ENCODE measurements around the gene EGFL7.

DNA sequence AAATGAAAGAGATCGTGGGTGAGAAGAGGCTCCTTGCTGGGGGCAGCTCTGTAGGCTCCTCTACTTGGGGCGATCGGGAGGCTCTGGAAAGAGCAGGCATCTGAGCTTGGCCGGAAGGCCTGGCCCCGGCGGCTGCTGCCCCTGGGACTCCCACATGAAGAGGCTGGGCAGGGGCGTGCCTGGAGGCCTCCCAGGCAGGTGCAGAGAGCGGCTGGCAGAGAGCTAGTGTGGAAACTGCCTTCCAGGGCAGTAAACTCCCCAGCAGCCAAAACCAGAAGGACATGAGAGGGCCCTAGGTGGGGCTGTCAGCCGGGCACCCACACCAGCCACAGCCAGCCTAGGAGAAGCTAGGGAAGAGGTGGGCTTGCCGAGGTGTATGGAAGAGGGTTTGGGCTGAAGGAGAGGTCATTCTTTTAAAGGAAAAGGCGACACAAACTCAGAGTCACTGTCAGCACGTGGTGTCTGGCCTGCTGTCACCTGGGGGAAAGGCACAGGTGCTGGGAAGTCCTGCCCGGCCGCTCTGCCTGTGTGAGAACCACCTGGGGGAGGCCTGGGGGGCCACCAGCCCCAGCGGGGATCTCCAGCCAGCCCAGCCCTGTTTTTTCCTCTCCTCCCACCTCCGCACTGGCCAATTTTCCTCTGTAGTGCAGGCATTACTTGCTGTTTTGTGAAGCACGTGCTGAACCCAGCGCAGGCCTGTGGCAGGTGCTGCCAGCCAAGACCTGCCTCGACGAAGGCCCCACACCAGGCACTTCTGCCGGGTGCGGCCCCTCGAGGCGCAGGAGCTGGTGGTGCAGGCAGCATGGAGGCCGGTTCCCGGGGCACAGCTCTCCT lies 44.8 kb upstream of the EGFL7 start:
- TF ChIP-seq, protein P1, sequence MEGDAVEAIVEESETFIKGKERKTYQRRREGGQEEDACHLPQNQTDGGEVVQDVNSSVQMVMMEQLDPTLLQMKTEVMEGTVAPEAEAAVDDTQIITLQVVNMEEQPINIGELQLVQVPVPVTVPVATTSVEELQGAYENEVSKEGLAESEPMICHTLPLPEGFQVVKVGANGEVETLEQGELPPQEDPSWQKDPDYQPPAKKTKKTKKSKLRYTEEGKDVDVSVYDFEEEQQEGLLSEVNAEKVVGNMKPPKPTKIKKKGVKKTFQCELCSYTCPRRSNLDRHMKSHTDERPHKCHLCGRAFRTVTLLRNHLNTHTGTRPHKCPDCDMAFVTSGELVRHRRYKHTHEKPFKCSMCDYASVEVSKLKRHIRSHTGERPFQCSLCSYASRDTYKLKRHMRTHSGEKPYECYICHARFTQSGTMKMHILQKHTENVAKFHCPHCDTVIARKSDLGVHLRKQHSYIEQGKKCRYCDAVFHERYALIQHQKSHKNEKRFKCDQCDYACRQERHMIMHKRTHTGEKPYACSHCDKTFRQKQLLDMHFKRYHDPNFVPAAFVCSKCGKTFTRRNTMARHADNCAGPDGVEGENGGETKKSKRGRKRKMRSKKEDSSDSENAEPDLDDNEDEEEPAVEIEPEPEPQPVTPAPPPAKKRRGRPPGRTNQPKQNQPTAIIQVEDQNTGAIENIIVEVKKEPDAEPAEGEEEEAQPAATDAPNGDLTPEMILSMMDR (IDR thresholded peaks at IDR 0.05): no peak
- TF ChIP-seq POLR2A (IDR thresholded peaks at IDR 0.05): no peak
